GM12878 (cell line): Measurements from ENCODE around the gene CSMD2.

Source experiments
- ATF2 ChIP-seq: IDR thresholded peaks from 2 replicates; pipeline ENCODE4 v1.6.1; 2012; ENCODE audit warnings: low read length, inconsistent platforms
- ATF3 ChIP-seq: IDR thresholded peaks from 2 replicates; pipeline ENCODE4 v1.6.1; 2011; ENCODE audit warnings: low read depth, mild to moderate bottlenecking, low read length, moderate library complexity, borderline replicate concordance; ENCODE audit errors: extremely low read depth
- CHD4 ChIP-seq: fragments of 200-600 bp; sonication (generic); IDR thresholded peaks from 2 replicates; pipeline ENCODE4 v1.6.1; 2016; ENCODE audit warnings: mild to moderate bottlenecking
- CTCF ChIP-seq, 3 experiments: IDR thresholded peaks in 2 of 3; conservative IDR thresholded peaks in 1 of 3; 2 replicates each; pipeline ENCODE4 v1.5.1; 2011; ENCODE audit warnings: low read depth in 3 of 3, low read length in 3 of 3, mild to moderate bottlenecking in 3 of 3, control low read depth in 2 of 3, moderate library complexity in 2 of 3, inconsistent platforms in 1 of 3, mixed read lengths in 1 of 3; ENCODE audit not compliant: control insufficient read depth in 2 of 3, insufficient read depth in 1 of 3; ENCODE audit errors: extremely low read depth in 1 of 3
- E2F8 ChIP-seq: fragments of 450-650 bp; IDR thresholded peaks from 2 replicates; pipeline ENCODE4 v1.6.1; 2018; ENCODE audit warnings: mild to moderate bottlenecking, low read depth, moderate library complexity; ENCODE audit not compliant: partially characterized antibody
- ELK1 ChIP-seq: IDR thresholded peaks from 2 replicates; pipeline ENCODE4 v1.6.1; 2012; ENCODE audit warnings: low read depth, low read length, improper control_type of control experiment
- MAX ChIP-seq: IDR thresholded peaks from 2 replicates; pipeline ENCODE4 v1.6.1; 2012; ENCODE audit warnings: low read depth, low read length, improper control_type of control experiment
- MTA2 ChIP-seq: fragments of 450-650 bp; IDR thresholded peaks from 2 replicates; pipeline ENCODE4 v1.6.1; 2016; ENCODE audit warnings: low read depth, mild to moderate bottlenecking, moderate library complexity
- POLR2AphosphoS5 ChIP-seq: IDR thresholded peaks from 2 replicates; pipeline ENCODE4 v1.6.1; 2011; ENCODE audit warnings: mild to moderate bottlenecking, low read length, inconsistent platforms
- RAD21 ChIP-seq: IDR thresholded peaks from 2 replicates; pipeline ENCODE4 v1.6.1; 2011; ENCODE audit warnings: mild to moderate bottlenecking, low read depth, low read length, moderate library complexity; ENCODE audit not compliant: insufficient read depth
- RFX5 ChIP-seq: IDR thresholded peaks from 2 replicates; pipeline ENCODE4 v1.6.1; 2011; ENCODE audit warnings: low read depth, low read length, improper control_type of control experiment
- SIN3A ChIP-seq: IDR thresholded peaks from 2 replicates; pipeline ENCODE4 v1.6.1; 2012; ENCODE audit warnings: low read depth, low read length, improper control_type of control experiment
- TARDBP ChIP-seq: IDR thresholded peaks from 2 replicates; pipeline ENCODE4 v1.6.1; 2016; ENCODE audit warnings: borderline replicate concordance

GRCh38 chr1:33906156-33906555 lies 258.9 kb downstream of the CSMD2 start:
- TF ChIP-seq MTA2: no peak
- no peak for TF ChIP-seq POLR2AphosphoS5
- no peak for TF ChIP-seq ELK1
- no peak for TF ChIP-seq ATF3
- TF ChIP-seq CTCF (IDR thresholded peaks at IDR 0.05 in 2 of 3, conservative IDR thresholded peaks at IDR 0.05 in 1 of 3; ENCODE audit: control insufficient read depth in 2 of 3, extremely low read depth in 1 of 3, insufficient read depth in 1 of 3, low read depth in 3 of 3, low read length in 3 of 3): no peak
- TF ChIP-seq TARDBP: no peak
- TF ChIP-seq ATF2: no peak
- TF ChIP-seq RAD21: no peak
- TF ChIP-seq RFX5: no peak
- TF ChIP-seq SIN3A: no peak
- no peak for TF ChIP-seq MAX
- no peak for TF ChIP-seq E2F8
- TF ChIP-seq CHD4: no peak
